CD4-positive, alpha-beta T cell (primary cell): ENCODE results near the gene TMEM132D. TPM values are rescaled to one million over a fixed set of nuclear protein-coding genes. Genes with fewer than 3 reads are reported as not detected.
A peak's percentile ranks its signal among the peaks of the same experiment; 100 is the strongest.

ENCODE experiments used
- ATAC-seq: fragments of 200-7000 bp; cut with Tn5 transposase; one replicate; pipeline ENCODE4 v1.10.0; 2022; ENCODE audit warnings: mild to moderate bottlenecking; ENCODE audit not compliant: poor library complexity
- CTCF ChIA-PET: fragments of 350-600 bp; sonication (Branson Sonifier 250); formaldehyde crosslinking; loops from one replicate; lab custom pipeline; 2021; ENCODE audit warnings: antibody characterized with exemption, inconsistent platforms; lab: Charles Lee
- POLR2A ChIA-PET: fragments of 350-600 bp; sonication (Branson Sonifier 250); formaldehyde crosslinking; loops from one replicate; lab custom pipeline; 2021; ENCODE audit warnings: antibody characterized with exemption, inconsistent platforms; lab: Charles Lee
- DNase-seq, 14 experiments: peaks; one replicate each; pipeline ENCODE4 v3.0.0-alpha.2; 2013 to 2020; ENCODE audit warnings: mixed read lengths in 2 of 14
- H3K27ac ChIP-seq, 2 donors: one replicate each; pipeline versions ENCODE4 v1.5.1 to v1.7.0; 2013; ENCODE audit warnings: low read length in 2 of 2, low read depth in 1 of 2, mild to moderate bottlenecking in 1 of 2
- H3K27me3 ChIP-seq, 2 experiments: 1 replicate in 1 of 2; 2 replicates in 1 of 2; pipeline versions ENCODE4 v1.6.1 to v1.7.0; 2013; ENCODE audit warnings: low read length in 2 of 2, control low read depth in 1 of 2, mild to moderate bottlenecking in 1 of 2, moderate library complexity in 1 of 2; ENCODE audit not compliant: insufficient read depth in 2 of 2, control insufficient read depth in 1 of 2
- H3K36me3 ChIP-seq: one replicate; pipeline ENCODE4 v1.6.1; 2013; ENCODE audit warnings: low read length, control low read depth; ENCODE audit not compliant: insufficient read depth
- H3K4me1 ChIP-seq: one replicate; pipeline ENCODE4 v1.6.1; 2013; ENCODE audit warnings: low read length, control low read depth; ENCODE audit not compliant: insufficient read depth
- H3K4me3 ChIP-seq: one replicate; pipeline ENCODE4 v1.5.1; 2013; ENCODE audit warnings: mild to moderate bottlenecking, low read length, moderate library complexity
- H3K9me3 ChIP-seq, 2 experiments: 1 replicate in 1 of 2; 2 replicates in 1 of 2; pipeline versions ENCODE4 v1.6.1 to v1.7.0; 2013; ENCODE audit warnings: low read length in 2 of 2, mild to moderate bottlenecking in 2 of 2, control low read depth in 1 of 2, moderate library complexity in 1 of 2; ENCODE audit not compliant: control insufficient read depth in 1 of 2, insufficient read depth in 1 of 2
- H3K27ac Mint-ChIP-seq: one replicate; pipeline ENCODE4 v1.8.0; 2020; ENCODE audit warnings: mixed read lengths
- H3K27me3 Mint-ChIP-seq: one replicate; pipeline ENCODE4 v1.8.0; 2021; ENCODE audit warnings: mixed read lengths
- H3K36me3 Mint-ChIP-seq: one replicate; pipeline ENCODE4 v1.8.0; 2021; ENCODE audit warnings: low read depth, mixed read lengths
- H3K4me1 Mint-ChIP-seq: one replicate; pipeline ENCODE4 v1.8.0; 2021; ENCODE audit warnings: low read depth, mixed read lengths
- H3K4me3 Mint-ChIP-seq: one replicate; pipeline ENCODE4 v1.8.0; 2020; ENCODE audit warnings: mild to moderate bottlenecking, mixed read lengths
- H3K9me3 Mint-ChIP-seq: one replicate; pipeline ENCODE4 v1.8.0; 2020; ENCODE audit warnings: mixed read lengths
- intact Hi-C, 2 experiments: fragments of 100-400 bp; cut with DNase I in 1 of 2; cut with micrococcal nuclease in 1 of 2; formaldehyde crosslinking; loops; one replicate each; pipeline versions ENCODE4 v1.15.1 to v1.9.0; 2023 to 2025; cut with DNase I, micrococcal nuclease
- total RNA-seq, 174 experiments: library from RNA in 2 of 174; stranded (reverse) in 2 of 174; gene quantifications; one replicate each; pipeline ENCODE4 v1.2.3 and lab custom pipeline; 2021 to 2026
- TF ChIP-seq, protein P1 (sequence below): fragments of 200-600 bp; IDR thresholded peaks from one replicate; pipeline ENCODE4 v1.8.0; 2022; ENCODE audit warnings: antibody characterized with exemption, mild to moderate bottlenecking

The TMEM132D gene
- total RNA-seq, 2 experiments from 2014 or later: not detected

DNA sequence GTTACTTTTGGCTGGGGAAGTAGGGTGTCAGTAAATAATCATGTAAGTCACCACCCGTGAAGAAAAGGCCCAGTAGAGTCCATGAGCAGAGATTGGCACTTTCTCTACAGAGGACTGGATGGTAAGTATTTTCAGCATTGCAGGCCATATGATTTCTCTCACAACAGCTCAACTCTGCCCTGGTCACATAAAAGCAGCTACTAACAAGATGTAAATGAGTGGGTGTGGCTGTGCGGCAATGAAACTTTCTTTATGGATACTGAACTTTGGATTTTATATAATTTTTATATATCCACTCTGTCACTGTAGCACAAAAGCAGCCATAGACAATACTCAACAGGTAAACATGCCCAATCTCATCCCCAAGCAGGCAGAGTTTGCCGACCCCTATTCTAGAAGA, 706.9 kb downstream of the TMEM132D start:
- no peaks in the 10 kb centered on the region for H3K27me3 ChIP-seq
- Mint-ChIP-seq H3K9me3 (peaks cover 8% of the 10 kb centered on the region), H3K4me1 (no peaks in the 10 kb centered on the region), H3K27ac (no peak overlapping the region), H3K36me3 (no peaks in the 10 kb centered on the region), H3K4me3 (no peak overlapping the region), H3K27me3 (no peaks in the 10 kb centered on the region)
- no peak overlapping the region for H3K27ac ChIP-seq
- no peak overlapping the region for H3K4me3 ChIP-seq
- DNase-seq (no peak), ATAC-seq (no peak)
- ChIA-PET CTCF (no interaction called here), POLR2A (no interaction called here)
- peaks cover 0 to 9% of the 10 kb centered on the region in 2 experiments for H3K9me3 ChIP-seq
- no peaks in the 10 kb centered on the region for H3K36me3 ChIP-seq
- TF ChIP-seq, protein P1, sequence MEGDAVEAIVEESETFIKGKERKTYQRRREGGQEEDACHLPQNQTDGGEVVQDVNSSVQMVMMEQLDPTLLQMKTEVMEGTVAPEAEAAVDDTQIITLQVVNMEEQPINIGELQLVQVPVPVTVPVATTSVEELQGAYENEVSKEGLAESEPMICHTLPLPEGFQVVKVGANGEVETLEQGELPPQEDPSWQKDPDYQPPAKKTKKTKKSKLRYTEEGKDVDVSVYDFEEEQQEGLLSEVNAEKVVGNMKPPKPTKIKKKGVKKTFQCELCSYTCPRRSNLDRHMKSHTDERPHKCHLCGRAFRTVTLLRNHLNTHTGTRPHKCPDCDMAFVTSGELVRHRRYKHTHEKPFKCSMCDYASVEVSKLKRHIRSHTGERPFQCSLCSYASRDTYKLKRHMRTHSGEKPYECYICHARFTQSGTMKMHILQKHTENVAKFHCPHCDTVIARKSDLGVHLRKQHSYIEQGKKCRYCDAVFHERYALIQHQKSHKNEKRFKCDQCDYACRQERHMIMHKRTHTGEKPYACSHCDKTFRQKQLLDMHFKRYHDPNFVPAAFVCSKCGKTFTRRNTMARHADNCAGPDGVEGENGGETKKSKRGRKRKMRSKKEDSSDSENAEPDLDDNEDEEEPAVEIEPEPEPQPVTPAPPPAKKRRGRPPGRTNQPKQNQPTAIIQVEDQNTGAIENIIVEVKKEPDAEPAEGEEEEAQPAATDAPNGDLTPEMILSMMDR: no peak
- no peaks in the 10 kb centered on the region for H3K4me1 ChIP-seq
- intact Hi-C loops: no loop called here

DNA sequence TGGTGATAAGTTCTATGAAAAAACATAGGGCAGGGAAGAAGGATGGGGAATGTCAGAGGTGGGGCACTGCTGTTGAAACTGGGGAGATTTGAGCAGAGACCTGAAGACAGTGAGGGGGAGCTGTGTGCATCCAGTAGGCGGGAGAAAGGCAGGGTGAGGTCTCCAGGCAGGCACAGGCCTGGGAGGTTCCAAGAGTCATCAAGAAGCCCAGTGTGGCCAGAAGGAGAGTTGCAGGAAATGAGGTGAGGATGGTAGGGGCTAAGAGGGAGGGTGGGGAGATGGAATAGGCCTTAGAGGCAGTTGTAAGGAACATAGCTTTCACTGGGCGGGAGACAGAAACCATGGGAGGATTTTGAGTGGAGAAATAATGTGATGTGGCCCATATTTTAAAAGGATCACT, 708.7 kb downstream of the TMEM132D start:
- Mint-ChIP-seq H3K9me3 (peaks cover 8% of the 10 kb centered on the region), H3K36me3 (no peaks in the 10 kb centered on the region), H3K4me1 (no peaks in the 10 kb centered on the region), H3K27me3 (no peaks in the 10 kb centered on the region), H3K4me3 (no peak overlapping the region), H3K27ac (no peak overlapping the region)
- no peak for DNase-seq
- TF ChIP-seq, protein P1: no peak
- H3K9me3 ChIP-seq: peaks cover 0 to 10% of the 10 kb centered on the region in 2 experiments
- no peak overlapping the region for H3K4me3 ChIP-seq
- intact Hi-C loops: no loop called here
- no peaks in the 10 kb centered on the region for H3K36me3 ChIP-seq
- no peaks in the 10 kb centered on the region for H3K27me3 ChIP-seq
- H3K4me1 ChIP-seq: no peaks in the 10 kb centered on the region
- ChIA-PET POLR2A (no interaction called here), CTCF (no interaction called here)
- no peak for ATAC-seq
- no peak overlapping the region for H3K27ac ChIP-seq

DNA sequence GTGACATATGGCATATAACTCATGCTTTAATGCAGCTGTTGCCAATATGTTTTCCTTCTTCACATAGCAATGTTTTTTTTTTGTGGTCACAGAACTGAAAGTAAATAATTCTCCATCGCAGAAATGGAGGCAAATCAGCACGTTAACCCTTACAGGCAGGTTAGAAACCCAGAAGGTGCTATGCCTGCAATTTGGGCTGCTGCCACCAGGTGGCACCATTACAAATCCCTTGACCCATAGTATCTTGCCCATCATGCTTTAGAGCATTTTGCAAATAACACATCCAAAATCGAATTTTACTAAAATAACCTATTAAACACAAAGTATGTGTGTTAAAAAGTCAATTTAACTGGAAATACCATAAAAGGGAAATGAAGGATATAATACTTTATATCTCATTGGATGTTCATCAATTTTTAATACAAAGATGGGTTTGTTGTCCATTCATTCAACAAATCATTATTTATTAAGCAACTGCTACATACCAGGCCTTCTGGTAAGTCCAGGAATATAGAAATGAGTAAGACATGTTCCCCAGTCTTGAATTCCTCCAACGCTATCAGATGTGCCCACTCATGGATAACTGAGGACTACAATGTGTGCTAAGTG, 710.5 kb downstream of the TMEM132D start:
- CTCF ChIA-PET: no interaction called here
- Mint-ChIP-seq H3K4me1 (no peaks in the 10 kb centered on the region), H3K4me3 (no peak overlapping the region), H3K27ac (no peak overlapping the region), H3K36me3 (no peaks in the 10 kb centered on the region), H3K9me3 (peaks cover 7% of the 10 kb centered on the region), H3K27me3 (no peaks in the 10 kb centered on the region)
- Histone ChIP-seq H3K4me1 (no peaks in the 10 kb centered on the region), H3K27me3 (no peaks in the 10 kb centered on the region), H3K9me3 (peaks cover 0 to 14% of the 10 kb centered on the region in 2 experiments), H3K4me3 (no peak overlapping the region), H3K27ac (no peak overlapping the region), H3K36me3 (no peaks in the 10 kb centered on the region)
- TF ChIP-seq, protein P1: peak; percentile 32
- ATAC-seq (no peak), DNase-seq (no peak)
- intact Hi-C loops: no loop called here
- POLR2A ChIA-PET: no interaction called here
